Lower leg skin (tissue), 3 donors: ENCODE results near the gene SUMO4.

Source experiments
- CTCF ChIP-seq, 3 donors: fragments of 450-650 bp; IDR thresholded peaks; one replicate each; pipeline ENCODE4 v1.5.1; 2016; ENCODE audit warnings: antibody characterized with exemption in 3 of 3, mild to moderate bottlenecking in 3 of 3, moderate library complexity in 2 of 3
- POLR2A ChIP-seq, 2 donors: fragments of 450-650 bp; IDR thresholded peaks; one replicate each; pipeline ENCODE4 v1.6.1; 2016 to 2017; ENCODE audit warnings: antibody characterized with exemption in 2 of 2, mild to moderate bottlenecking in 1 of 2, moderate library complexity in 1 of 2

DNA sequence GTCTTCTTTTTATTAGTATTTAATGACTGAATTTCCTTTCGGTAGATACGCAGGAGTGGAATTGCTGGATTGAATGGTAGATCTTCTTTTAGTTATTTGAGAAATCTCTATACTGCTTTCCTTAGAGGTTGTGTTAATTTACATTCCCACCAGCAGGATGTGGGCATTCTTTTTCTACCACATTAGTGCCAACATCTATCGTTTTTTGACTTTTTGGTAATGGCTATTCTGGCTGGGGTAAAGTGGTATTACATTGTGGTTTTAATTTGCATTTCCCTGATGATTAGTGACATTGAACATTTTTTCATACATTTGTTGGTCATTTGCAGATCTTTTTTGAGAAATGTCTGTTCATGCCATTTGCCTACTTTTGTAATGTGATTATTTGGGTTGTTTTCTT, 37.1 kb downstream of the SUMO4 start:
- TF ChIP-seq POLR2A (IDR thresholded peaks at IDR 0.05) (no peak), CTCF (IDR thresholded peaks at IDR 0.05) (no peak)
